Activated CD8-positive, alpha-beta memory T cell treated with anti-CD3 and anti-CD28 coated beads, Interleukin-2, amount 50 U/mL, for 1 hour (primary cell): ENCODE data around the gene VILL.
A peak's percentile ranks its signal among the peaks of the same experiment; 100 is the strongest.
"Not testable (repeated sequence)": the region's sequence is repeated elsewhere in the genome, so short reads cannot be mapped to it uniquely, and the experiment has no call there.

ENCODE experiments used
- DNase-seq: peaks from one replicate; pipeline ENCODE4 v3.0.0-alpha.2; 2020; ENCODE audit errors: extremely low read depth

Gene VILL

GRCh38 chr3:37986479-37987314 lies 3.9 kb upstream of the VILL start:
- DNase-seq: no peak

DNA sequence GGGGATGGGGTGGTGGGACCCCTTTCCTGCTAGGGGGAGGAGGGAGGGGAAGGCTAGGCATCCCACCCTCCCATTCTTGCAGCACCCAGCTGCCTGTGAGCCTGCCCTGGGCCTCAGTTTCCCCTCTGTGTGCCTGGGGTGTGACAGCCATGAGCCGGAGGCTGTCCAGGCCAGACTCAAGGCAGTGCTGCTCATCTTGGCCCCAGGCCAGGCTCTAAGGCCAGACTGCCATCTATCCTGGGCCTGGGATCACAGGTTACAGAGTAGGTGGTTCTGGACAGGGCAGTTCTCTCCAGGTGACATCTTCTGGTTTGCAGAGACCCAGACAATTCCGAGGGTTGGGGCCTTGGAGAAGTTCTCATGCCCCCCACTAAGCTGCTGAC lies 3.3 kb upstream of the VILL start:
- no peak for DNase-seq

DNA sequence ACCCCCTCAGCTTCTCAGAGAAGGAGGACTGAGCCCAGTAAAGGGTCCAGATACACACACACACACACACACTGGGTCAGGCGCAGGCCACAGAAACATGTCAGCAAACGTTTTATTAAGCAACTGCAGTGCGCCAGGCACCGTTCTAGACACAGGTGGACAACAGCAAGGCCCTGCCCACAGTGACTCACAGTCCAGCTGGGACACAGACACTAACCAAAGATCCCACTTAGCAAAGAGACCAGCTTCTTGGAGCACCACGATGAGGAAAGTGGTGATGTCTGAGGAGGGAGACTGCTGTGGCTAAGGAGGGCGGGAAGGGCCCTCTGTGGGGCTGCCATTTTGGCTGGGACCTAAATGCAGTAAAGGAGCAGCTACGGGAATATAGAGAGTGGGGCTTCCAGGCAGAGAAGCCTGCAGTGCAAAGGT lies 2.8 kb upstream of the VILL start:
- DNase-seq: no peak

DNA sequence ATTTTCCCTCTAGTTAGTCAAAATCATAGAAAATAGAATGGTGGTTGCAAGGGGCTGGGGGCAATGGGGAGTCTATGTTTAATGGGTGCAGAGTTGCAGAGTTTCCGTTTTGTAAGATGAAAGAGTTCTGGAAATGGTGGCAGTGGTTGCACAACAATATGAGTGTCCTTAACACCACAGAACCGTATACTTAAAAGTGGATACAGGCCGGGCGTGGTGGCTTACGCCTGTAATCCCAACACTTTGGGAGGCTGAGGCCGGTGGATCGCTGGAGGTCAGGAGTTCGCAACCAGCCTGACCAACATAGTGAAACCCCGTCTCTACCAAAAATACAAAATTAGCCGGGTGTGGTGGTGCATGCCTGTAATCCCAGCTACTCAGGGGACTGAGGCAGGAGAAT lies 2.2 kb upstream of the VILL start:
- not testable (repeated sequence) for DNase-seq

DNA sequence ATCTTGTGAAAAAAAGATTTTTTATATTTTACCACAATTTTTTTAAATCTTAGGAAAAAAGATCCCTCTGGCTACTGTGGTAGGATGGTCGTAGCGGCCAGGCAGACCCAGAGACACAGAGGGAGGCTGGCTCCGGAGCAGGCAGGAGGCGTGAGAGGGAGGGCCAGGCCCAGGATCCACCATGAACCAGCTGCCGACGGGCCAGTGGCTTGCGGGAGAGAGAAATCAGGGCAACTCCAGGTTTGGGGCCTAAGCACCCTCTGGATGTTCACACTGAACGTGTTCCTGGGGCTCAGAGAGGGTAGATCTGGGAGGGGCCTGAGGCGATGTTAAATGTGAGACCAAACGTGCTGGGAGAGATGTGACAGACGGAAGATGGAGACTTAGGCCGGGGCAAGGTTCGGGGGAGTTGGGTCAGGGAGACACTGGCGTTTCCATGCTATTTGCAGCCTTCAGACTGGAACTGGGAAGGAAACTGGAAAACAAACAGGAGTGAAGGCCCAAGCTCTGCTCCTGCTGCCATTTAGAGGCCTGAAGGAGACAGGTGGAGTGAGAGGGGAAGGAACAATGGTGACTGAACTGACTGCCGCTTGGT lies 1.6 kb upstream of the VILL start:
- DNase-seq: no peak

GRCh38 chr3:37989821-37990480 lies 635 bp upstream of the VILL start:
- no peak for DNase-seq

GRCh38 chr3:37991109-37991508 lies 523 bp downstream of the VILL start:
- DNase-seq: no peak

DNA sequence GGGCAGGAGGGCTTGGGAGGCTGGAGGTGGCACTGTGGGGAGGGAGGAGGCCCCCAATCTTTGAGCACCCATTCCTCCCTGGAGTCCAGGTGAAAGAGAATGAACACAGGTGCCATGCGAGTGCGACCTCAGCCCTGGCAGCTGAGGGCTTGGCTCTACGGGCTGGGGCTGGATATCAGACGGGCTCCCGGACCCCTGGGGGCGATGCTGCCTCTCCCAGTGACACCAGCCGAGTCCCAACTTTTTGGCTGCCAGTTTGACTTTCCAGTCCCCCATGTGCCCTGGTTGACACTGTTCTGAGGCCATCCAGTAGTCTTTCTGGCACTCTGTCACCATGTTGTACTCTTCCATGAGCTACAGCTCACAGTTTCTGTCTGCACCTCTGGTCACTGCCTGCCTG lies 1.2 kb downstream of the VILL start:
- no peak for DNase-seq

DNA sequence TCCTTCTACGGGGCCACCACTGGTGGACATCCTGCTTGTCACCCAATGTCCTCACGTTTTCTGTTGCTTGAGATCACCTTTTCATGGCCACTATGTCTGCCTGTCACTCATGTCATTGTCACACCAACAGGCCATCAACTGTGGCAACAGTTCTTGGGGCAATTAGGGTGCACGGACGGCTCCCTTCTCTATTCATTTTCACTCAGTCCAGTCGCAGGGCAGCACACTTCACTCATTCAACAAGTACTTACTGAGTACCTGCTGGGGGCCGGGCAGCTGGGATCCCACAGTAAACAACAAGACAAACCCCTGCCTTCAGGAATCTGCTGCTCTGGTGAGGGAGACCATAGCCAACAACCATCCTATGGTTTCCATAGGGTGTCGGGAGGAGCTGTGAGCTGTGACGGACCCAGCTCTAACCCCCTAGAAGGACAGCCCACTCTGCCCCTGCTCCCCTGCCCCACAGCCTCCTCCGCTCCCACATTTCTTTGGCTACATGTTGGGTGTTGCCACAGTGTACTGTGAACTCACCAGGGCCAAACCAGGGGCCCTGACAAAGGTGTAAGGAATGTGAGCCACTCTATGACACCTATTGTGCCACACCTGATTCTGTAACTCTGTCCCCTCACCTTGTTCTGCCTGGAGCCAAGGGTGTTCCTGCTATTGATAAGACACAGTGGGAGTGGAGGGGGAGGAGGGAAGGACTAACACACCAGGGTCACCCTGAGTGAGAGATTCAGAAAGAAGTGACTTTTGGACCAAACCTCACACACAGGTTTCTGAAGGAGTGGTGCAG lies 1.9 kb downstream of the VILL start:
- no peak for DNase-seq

DNA sequence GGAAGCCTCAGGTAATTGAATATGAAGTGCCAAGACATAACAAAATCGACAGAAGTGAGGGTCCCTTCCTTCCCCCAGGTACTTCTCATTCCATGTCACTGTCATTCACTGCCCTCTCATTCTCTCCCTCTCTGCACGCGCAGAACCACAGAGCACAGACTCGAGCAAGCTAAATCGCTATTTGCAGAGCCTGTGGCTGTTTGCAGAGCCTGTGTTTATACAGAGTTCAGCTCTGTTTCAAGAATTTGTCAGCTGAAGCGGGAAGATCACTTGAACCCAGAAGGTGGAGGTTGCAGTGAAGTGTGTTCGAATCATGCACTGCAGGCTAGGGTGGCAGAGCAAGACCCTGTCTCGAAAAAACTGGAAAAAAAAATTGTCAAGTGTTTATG lies 2.5 kb downstream of the VILL start:
- no peak for DNase-seq

DNA sequence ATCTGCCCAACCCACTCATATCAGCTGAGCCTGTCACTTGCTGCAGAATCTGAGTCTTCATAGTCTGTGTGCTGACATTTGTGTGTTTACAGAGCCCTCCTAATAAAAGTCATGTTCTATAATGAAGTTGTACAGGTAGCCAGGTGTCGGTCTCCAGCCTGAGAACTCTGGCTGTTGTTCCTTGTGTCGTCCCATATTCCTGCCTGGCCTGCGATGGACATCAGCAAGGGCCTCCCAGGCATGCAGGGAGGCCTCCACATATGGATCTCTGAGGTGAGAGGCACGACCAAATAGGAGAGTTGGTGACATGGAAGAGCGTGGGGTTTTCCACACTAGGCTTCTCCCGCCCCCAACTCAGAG lies 2.9 kb downstream of the VILL start:
- no peak for DNase-seq

DNA sequence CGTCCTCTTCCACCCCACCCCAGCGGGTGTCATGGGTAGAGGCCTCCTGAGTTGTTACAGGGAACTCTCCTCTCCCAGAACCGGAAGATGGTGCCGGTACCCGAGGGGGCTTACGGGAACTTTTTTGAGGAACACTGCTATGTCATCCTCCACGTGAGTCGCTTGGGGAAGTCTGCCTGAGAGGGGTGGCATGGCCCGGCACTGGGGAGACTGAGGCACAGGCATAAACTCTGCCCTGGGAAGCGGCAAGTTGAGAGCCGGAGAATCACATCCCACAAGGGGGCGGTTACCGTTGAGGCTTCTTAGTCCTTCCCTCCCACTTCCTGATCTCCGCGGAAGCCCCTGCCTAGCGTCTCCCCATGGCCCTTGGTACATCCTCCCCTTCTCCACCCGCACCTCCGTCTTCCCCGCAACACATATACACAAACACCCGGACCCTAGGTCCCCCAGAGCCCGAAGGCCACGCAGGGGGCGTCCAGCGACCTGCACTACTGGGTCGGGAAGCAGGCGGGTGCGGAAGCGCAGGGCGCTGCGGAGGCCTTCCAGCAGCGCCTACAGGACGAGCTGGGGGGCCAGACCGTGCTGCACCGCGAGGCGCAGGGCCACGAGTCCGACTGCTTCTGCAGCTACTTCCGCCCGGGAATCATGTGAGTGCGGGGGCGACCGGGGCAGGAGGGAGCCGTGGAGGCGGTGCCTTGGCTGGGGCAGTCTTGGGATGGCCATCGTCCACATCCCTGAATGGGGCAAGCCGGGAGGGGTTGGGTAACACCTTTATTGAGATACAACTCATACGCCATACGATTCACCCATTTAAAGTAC lies 3.4 kb downstream of the VILL start:
- DNase-seq: no peak

- DNase-seq: no peak
Observed at GRCh38 chr3:37994639-37994972, 4.0 kb downstream of the VILL start.

DNA sequence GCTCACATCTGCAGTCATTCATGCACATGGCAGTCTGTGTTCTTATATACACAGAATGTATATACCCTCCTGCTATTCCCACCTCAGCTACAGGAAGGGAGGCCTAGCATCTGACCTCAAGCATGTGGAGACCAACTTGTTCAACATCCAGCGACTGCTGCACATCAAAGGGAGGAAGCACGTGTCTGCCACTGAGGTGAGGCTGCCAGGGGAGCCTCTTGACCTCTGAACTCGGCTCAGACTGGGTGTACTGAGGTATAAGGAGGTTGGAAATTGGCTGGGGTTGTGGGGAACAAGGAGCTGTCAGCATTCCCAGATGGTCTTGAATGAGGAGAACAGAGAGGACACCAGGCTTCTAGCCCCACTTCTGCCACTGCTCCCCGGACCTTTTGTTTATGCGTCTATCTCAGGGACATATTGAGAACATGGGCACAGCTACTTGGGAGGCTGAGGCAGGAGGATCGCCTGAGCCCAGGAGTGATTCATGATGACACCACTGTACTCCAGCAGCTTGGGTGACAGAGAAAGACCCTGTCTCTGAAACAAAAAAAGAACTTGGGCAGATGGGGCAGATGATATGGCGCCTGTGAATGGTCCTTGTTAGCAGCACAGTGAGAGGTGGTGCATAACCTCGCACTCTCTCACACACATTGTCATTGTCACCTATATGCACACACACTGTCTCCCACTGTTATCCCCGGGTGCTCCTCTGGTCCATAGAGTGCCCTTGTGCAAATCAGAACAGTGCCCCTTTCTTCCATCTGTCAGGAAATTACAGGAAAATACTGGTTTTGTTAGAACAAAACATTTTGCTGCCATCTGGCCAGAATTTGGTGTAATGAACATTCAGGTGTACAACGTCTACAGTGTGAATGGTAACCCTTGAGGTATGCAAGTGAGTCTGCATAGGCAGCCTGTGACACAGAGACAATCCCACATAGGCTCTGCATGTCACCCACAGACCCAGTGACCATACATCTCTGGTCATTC lies 5.4 kb downstream of the VILL start:
- DNase-seq: no peak

- peak; percentile 28 for DNase-seq
Observed at GRCh38 chr3:37996785-37997301, 6.3 kb downstream of the VILL start.

GRCh38 chr3:37997342-37997741 lies 6.8 kb downstream of the VILL start:
- no peak for DNase-seq

- no peak for DNase-seq
Observed at GRCh38 chr3:37997791-37998370, 7.3 kb downstream of the VILL start.

DNA sequence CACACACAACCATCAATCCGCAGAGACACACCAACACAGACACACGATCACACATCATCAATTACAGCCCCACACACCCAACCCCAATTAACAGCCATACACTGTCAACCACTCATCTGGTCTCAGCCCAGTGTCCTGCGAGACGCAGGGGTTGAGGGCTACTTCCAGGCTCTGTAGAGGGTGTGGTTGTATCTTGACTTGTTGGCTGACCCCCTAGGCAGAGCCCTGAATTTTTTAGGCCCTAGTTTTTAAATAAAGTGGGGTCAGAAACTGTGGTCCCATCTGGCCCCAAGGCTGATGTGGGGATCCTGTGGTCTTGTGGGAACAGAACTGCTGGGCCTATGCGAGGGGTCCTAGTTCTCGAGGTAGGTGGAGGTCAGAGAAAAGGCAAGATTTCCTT lies 9.2 kb downstream of the VILL start:
- no peak for DNase-seq

DNA sequence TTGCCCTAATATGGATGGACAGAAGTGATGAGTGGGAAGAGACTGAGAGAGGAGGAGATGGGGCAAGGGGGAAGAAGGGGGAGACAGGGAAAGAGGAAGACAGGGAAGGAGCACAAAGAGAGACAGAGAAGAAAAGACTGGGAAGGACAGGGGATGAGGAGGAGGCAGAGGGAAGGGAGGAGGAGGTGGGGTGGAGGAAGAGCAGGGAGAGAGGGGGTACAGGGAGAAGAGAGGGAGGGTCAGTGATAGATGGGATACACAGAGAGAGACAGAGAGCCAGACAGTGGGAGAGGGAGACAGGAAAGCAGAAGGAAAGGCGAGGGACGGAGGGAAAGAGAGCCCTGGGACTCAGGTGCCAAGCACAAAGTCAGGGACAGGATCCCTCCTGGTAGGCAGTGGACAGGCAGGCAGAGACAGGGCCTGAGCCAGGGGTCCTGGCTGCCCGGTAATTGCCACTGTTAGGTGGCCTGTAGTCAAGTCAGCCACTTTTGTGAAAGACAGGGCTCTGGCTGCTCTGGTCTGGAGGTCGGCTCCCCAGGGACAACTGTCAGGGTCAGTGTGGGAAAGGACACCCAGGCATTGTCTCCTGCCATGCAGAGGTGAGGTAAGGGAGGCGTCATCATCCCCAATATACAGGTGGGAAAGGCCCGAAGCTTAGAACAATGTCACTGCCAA lies 9.8 kb downstream of the VILL start:
- no peak for DNase-seq
